ENCODE results near the gene SEC63.
"Not testable (repeated sequence)": the region's sequence is repeated elsewhere in the genome, so short reads cannot be mapped to it uniquely, and the experiment has no call there.

The SEC63 gene

GRCh38 chr6:107957909-107958688 is at the start of gene SEC63:
SEC63 (minus strand) TSS chr6:107958208; CDS start chr6:107958009, 199 bp downstream.
- peak within 1 kb of the TSS; percentile 78 to 92 for H3K27ac ChIP-seq
- DNase-seq: peak; percentile 95 to 98
- H3K36me3 ChIP-seq: no peaks in the 10 kb centered on the region
- H3K4me1 ChIP-seq: peaks cover 0 to 29% (median 19%) of the 10 kb centered on the region in 4 donors
- no peaks in the 10 kb centered on the region for H3K9me3 ChIP-seq
- TF ChIP-seq CTCF (IDR thresholded peaks at IDR 0.05): no peak
- H3K4me3 ChIP-seq: peak within 1 kb of the TSS; percentile 68 to 89
- no peaks in the 10 kb centered on the region for H3K27me3 ChIP-seq
- intact Hi-C loops (cut with DNase I; ENCODE audit: low total_unique reads): loop anchor here (10.0 kb wide), 1 partner anchor 117 kb away; the partner anchor contains the start of gene OSTM1

DNA sequence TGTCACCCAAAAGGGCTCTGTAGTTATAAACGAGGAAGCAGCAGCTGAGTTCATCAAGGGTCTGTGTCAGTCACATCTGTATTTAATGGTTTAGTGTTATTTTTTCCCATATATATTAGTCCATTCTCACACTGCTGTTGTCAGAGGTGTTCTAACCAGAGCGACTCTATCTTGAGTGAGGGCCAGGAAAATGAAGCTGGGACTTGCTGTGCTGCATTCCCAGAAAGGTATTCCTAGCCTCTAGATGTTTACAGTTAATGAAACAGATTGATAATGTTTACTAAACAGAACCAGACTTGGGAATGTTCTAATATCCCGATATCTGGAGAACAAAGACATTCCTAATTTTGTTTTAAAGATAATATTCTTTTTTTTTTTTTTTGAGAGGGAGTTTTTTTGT is 48.0 kb upstream of the SEC63 start:
- Histone ChIP-seq H3K27me3 (no peaks in the 10 kb centered on the region), H3K9me3 (peaks cover 0 to 18% (median 17%) of the 10 kb centered on the region in 3 donors), H3K27ac (no peak overlapping the region), H3K4me3 (no peak overlapping the region), H3K36me3 (no peaks in the 10 kb centered on the region), H3K4me1 (no peaks in the 10 kb centered on the region)
- TF ChIP-seq CTCF (IDR thresholded peaks at IDR 0.05): no peak
- intact Hi-C loops (cut with DNase I; ENCODE audit: low total_unique reads): no loop called here
- DNase-seq: no peak

DNA sequence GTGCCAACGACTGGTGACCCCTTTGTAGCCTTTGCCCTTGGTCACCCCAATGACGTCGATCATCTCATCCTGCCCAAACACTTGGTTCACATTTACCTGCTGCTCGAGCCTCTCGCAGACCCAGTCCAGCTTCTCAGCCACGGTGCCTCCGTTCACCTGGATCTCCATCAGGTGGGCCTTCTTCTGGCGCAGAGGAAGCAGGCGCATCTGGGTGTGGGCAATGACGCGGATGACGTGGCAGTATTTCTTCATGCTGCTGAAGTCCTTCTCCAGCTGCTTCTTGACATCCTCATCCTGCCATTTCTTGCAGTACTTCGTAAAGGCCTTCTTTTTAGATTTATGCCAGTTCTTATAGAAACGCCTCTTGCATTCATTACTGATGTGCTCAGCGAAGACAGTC is 46.9 kb upstream of the SEC63 start:
- Histone ChIP-seq H3K27ac (no peak overlapping the region), H3K4me1 (no peaks in the 10 kb centered on the region), H3K4me3 (no peak overlapping the region), H3K36me3 (no peaks in the 10 kb centered on the region), H3K9me3 (peaks cover 0 to 18% (median 12%) of the 10 kb centered on the region in 3 donors), H3K27me3 (no peaks in the 10 kb centered on the region)
- DNase-seq: no peak
- no peak for TF ChIP-seq CTCF (IDR thresholded peaks at IDR 0.05)
- intact Hi-C loops (cut with DNase I; ENCODE audit: low total_unique reads): no loop called here

GRCh38 chr6:108002365-108003221 is 44.6 kb upstream of the SEC63 start:
- TF ChIP-seq CTCF (IDR thresholded peaks at IDR 0.05): no peak
- intact Hi-C loops (cut with DNase I; ENCODE audit: low total_unique reads): no loop called here
- no peak for DNase-seq
- Histone ChIP-seq H3K9me3 (no peaks in the 10 kb centered on the region), H3K36me3 (no peaks in the 10 kb centered on the region), H3K4me1 (no peaks in the 10 kb centered on the region), H3K4me3 (no peak overlapping the region), H3K27ac (no peak overlapping the region), H3K27me3 (no peaks in the 10 kb centered on the region)

DNA sequence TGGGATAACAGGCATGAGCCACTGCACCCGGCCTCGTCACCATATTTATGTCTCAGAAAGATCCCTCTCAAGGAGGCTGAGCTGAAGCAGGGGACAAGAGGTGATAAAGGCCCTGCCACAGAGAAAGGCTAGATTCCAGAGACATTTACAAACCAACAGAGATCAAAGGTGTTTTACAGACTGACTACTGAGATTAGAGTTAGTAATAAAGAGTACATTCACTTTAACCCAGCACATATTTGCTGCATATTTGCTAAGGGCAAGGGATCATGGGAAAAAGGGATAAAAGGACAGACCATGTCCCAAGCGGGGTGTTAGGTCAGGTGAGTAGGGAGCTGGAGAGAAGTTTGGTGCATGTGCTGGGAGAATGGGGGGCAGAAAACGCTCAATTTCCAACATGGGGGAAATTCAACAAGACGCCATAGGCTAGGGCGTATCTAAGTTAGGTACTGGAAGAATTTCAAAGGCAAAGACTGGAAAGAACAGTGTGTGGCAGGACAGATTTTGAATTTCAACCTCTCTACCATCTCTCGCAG is 43.8 kb upstream of the SEC63 start:
- H3K9me3 ChIP-seq: no peaks in the 10 kb centered on the region
- no peak for DNase-seq
- no peaks in the 10 kb centered on the region for H3K4me1 ChIP-seq
- H3K27me3 ChIP-seq: no peaks in the 10 kb centered on the region
- H3K4me3 ChIP-seq: no peak overlapping the region
- no peak overlapping the region for H3K27ac ChIP-seq
- TF ChIP-seq CTCF (IDR thresholded peaks at IDR 0.05): no peak
- intact Hi-C loops (cut with DNase I; ENCODE audit: low total_unique reads): no loop called here
- no peaks in the 10 kb centered on the region for H3K36me3 ChIP-seq

GRCh38 chr6:108000259-108000658 is 42.3 kb upstream of the SEC63 start:
- H3K27me3 ChIP-seq; H3K9me3 ChIP-seq; H3K4me1 ChIP-seq; intact Hi-C loops (cut with DNase I; ENCODE audit: low total_unique reads); DNase-seq; H3K27ac ChIP-seq; H3K4me3 ChIP-seq; H3K36me3 ChIP-seq: not testable (repeated sequence)

All from tibial artery (tissue), 4 donors.